Islet precursor cell (in vitro differentiated cells): ENCODE data around the gene SETD3.
A peak's percentile ranks its signal among the peaks of the same experiment; 100 is the strongest.

Experiments used
- DNase-seq: peaks from one replicate; pipeline ENCODE4 v3.0.0-alpha.2; 2018

The SETD3 gene

DNA sequence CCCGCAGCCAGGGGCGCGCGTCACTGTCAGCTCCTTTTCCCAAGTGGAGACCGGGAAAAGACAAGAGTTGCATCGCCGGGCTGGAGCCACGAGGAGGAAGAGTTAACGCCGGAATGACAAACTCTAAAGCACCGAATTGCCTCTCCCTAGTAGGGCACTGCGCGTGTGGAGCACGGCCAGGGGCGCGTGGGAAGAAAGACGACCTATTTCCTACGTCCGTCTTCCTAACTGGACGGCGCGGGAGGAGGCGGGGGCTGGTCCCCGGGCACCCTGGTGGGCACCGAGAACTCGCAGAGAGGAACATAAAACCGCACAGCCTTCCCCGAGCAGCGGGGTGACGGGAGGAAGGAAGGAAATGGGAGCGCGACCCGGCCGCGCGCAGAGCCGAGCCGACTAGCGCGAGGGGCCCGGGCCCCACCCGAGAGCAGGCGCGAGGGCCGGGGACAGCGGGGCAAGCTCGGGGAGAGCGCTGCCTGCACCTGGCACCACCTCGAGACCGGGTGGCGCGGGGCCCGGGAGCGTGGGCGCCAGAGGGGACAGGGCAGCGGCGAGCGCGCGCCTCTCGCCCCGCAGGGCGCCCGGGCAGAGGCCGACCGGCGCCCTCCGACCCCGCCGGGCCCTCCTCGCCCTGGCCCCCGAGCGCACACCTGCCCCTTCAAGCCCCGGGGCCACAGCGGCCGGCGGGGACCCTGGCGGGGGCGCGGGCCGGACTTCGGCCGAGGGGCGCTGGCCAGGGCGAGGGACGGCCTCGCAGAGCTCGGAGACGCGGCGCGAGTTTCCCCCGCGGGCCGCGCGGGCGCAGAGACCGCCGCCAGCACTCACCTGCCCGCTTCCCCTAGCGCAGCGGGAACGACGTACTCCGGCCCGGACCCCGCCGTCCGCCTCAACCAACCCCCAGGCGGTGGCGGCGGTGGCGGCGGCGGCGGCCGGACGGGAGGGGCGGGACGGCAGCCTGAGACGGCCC lies at the start of gene SETD3:
SETD3 (minus strand) TSS at position 954 of the 964 bp plus-strand sequence. CDS start 15,054 bp downstream, outside the sequence.
- DNase-seq, result peak; percentile 71

GRCh38 chr14:99529899-99530298 lies 49.2 kb upstream of the SETD3 start:
- DNase-seq, result no peak

DNA sequence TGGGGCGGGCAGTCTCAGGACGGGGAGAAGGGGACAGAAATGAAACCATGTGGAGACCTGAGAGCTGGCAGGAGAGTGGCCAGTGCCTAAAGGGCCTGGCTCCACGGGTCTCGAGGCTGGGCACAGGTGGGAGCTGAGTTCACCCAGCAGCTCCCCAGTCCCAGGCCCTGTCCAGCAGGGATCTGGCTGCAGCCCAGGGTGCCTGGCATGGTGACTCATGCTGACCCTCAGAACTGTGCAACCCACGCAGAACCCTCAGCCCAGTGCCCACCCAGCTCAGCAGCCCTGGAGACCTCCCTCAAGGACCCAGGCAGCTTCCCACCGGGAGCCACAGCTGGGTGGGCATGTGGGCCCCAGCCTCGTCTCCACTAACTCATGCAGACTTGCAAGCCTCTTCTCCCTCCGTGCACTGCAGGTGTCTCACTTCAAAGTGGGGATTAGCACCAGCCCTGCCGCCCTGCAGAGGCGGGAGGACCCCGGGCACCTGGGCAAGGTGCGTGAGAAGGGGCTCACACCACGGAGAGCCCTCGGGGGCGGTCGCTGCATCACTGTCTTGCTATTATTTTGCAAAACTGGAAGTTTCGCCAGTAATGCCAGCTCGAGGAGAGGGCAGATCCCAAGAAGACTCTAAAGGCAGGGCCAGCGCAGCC lies 46.9 kb upstream of the SETD3 start:
- DNase-seq, result no peak

DNA sequence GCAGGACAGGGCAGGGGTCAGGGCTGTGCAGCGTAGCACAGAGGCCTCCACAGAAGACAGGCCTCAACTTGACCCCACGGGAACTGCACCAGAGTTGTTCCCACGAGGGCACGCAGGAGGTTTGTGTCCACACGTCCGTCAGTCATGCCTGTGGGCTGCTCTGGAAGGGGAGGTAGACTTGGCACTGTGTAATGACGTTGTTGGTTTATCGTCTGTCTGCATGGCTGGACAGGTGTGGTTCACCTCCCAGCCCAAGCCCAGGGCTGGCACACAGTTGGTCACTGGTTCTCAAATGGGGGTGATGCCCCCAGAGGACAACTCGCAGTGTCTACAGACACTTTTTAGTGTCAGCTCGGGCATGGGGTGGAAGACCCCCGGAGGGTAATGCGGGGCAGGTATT lies 46.4 kb upstream of the SETD3 start:
- DNase-seq, result no peak

DNA sequence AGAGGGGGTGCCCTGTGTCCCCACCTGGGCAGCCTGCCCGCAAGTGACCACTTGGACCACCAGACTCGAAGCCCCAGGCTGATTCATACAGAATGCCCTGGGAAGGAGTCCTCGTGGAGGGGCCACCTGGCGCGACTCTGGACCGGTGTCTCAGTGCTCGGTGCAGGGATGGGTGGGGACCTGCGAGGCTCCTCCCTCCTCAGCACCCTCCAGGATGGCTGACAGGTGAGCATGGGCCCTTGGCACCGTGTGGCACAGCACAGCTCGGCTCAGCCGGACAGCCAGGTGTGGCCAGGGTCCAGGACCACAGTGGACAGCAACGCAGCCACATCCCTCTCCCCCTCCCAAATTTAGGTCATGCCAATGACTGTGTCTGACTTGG lies 45.0 kb upstream of the SETD3 start:
- no peak for DNase-seq

- peak; percentile 81 for DNase-seq
These were observed 44.4 kb upstream of the SETD3 start for GRCh38 chr14:99524804-99525698.

GRCh38 chr14:99524091-99524661 lies 43.5 kb upstream of the SETD3 start:
- no peak for DNase-seq

DNA sequence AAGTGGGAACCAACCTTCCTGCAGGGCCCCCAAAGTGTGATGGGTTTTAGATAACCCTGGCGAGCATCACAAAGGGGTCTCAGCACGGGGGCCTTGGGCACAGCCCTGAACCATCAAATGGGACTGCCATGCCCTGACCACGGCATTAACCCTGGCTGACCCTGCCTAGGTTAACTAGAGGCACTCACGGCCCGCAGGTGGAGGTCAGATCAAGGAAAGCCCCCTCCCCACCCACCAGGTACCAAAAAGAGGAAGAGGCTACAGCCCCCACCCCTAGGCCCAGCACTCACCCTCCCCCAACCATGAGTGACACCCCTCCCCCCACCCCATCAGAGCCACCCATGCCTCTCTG lies 43.0 kb upstream of the SETD3 start:
- DNase-seq, result no peak

DNA sequence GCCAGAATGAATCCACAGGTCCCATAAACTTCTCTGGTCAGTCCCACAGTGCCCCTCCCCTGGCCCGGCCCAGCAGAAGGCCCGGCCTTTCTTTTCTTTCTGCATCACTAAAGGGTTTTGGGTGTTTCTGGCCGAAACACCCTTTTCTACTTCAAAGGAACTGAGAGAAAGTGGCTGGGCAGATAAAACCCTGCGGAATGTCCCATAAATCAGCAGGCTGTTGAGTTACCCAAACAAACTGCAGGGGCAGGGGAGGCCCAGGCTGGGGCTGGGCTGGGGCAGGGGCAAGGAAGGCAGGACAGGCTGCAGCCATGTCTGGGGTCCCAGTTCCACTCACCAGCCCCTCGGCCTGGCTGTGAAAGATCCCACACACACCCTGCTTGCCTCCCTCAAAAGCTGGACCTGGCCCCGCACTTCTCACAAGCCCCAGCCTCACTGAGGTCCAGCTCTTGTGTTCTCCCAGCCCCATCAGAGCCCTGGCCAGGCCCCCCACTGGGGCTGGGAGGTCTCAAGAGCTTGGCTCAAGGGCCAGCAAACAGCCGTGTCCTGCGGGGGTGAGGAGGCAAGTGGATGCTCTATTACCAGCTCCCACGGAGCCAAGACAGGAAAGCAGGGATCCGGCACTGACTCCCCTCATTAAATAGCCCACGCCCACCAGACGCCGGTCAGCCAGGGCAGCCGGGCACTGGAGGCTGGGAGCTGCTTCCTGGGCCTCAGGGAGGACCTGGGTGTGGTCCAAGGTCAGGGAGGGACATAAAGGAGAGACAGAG lies 42.5 kb upstream of the SETD3 start:
- peak; percentile 85 for DNase-seq

- DNase-seq, result peak; percentile 88
These were observed 41.8 kb upstream of the SETD3 start for GRCh38 chr14:99522457-99522891.

GRCh38 chr14:99522025-99522401 lies 41.4 kb upstream of the SETD3 start:
- DNase-seq, result no peak

GRCh38 chr14:99521176-99522024 lies 40.7 kb upstream of the SETD3 start:
- no peak for DNase-seq

DNA sequence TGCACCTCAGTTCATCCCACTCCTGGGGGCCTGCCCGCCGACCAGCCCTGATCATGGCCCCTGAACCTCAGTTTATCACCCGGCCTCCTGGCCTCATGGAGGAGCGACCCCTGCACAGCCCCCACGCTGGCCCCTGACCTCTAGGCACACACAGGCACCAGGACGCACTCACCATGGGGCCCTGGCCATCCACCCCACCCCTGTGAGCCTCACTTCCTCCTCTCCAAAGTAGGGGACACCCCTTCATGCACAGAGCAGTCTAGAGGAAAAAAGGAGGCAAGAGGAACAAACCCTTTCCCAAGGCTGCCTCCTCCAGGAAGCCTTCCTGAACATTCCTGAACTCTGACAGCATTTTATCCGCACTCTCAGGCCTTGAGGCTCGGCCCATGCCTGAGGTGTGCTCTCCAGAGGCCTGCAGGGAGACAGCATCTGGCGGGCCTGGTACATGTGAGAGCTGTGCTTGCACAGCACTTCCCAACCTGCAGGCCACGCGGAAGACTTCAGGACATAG lies 40.0 kb upstream of the SETD3 start:
- DNase-seq, result no peak

DNA sequence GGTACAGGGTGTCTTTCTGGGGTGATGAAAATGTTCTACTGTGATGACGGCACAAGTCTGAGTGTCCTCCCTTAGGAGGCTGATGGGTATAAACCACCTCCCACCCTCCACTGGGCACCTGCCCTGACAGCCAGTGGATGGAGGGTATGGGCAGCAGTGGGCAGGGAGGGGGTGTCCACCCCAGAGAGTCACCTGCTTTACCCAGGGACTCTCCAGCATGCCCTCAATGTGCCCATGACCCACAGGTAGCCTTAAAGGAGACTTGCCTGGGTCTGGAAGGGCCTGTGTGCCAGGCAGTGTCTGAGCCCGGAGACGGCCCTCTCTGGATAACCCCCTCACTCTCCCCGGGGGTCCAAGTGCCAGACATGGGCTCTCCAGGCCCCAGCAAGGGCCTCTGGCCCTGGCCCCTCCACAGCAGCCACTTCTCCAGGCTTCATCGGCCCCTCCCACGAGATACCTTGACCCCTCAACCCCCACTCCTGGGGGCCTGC lies 39.3 kb upstream of the SETD3 start:
- no peak for DNase-seq

DNA sequence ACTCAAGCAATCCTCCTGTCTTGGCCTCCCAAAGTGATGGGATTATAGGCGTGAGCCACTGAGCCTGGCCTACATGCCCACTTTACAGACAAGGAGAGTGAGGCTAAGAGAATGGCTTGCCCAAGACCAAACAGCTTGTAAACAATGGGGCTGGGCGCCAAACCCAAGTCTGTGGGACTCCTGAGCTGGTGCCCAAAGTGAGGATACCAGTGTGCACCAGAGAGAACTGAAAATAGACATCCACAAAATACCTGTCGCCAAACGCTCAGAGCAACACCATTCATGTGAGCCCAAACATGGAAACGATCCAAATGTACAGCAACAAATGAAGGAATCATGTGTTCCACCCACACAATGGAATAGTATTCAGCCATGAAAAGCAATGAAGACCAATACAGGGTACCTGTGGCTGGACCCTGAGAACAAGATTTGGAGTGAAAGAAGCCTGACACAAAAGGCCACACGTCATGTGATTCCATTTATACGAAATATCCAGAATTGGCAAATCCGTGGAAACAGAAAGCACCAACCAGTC lies 38.8 kb upstream of the SETD3 start:
- DNase-seq, result no peak

GRCh38 chr14:99518441-99519346 lies 38.0 kb upstream of the SETD3 start:
- peak; percentile 84 for DNase-seq

GRCh38 chr14:99517643-99518381 lies 37.2 kb upstream of the SETD3 start:
- DNase-seq, result peak; percentile 47

DNA sequence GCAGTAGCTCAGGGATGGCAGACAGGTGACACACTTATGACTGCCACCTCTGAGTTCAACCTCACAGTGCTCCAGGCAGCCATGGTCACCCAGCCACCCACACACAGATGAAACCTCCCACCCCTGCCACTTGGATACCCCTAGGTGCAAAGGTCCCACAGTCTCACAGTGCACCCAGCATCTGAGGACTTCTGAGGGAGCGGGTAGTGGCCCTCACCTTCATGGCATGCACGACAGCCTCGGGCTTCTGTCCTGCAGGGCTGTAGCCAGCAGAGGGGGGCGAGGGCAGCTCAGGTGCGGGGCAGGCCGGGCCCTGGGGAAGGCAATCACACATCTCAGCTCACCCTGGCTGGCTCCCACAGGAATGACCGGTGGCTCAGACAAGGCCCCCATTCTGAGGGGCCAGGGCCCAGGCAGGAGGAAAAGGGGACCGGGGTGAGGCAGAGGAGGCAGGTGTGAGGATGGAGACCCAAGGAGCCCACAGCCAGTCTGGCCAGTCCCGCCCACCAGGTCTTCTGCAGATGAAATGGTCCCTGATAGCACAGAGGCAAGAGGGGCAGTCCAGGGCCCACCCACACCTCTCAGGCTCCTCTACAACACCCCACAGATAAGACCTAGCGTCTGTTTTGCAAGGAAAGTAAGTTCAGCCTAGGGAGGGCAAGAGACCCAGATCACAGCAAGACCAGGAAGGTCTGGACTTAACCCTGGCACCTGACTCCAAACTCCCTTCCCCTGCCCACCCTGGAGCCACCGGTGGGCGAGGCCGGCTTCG lies 36.4 kb upstream of the SETD3 start:
- peak; percentile 59 for DNase-seq
